ENCODE data around the gene DUXB.

Gene DUXB, protein sequence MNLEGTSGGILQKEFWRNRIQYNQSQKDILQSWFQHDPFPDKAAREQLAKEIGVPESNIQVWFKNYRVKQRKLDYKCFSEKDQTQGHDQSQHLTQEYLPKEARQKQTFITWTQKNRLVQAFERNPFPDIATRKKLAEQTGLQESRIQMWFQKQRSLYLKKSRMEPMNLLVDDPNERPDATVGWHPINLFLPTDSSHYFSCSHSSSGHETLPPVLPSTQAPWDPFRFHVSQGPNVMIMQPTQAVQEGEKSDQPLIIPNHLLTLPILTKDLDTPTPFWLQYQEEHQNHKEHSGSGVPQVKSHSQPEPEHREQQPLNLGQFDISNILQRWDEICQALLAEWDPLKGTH

DNA sequence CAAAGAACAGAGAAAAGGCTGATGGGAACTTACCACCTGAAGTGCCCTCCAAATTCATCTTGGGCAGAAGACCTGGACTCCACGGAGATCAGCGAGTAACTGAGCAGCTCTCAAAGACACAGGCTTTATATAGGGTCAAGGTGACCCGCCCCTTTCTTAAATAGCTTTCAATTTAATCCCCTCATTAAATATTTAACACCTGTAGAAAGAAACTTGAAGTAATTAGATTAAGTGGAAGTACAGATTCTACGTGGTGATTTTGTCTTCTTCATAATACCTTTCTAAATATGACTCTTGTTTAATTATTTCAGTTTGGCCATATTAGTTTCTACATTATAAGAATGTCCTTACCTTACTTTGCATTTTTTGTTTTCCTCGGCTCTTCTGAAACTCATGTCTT, at the start of gene DUXB:
Gene DUXB, minus strand, starts transcription at position 101 of the 400 bp plus-strand sequence. Its CDS starts 43 bp downstream, at position 58.
- no peak for FAIRE-seq

DNA sequence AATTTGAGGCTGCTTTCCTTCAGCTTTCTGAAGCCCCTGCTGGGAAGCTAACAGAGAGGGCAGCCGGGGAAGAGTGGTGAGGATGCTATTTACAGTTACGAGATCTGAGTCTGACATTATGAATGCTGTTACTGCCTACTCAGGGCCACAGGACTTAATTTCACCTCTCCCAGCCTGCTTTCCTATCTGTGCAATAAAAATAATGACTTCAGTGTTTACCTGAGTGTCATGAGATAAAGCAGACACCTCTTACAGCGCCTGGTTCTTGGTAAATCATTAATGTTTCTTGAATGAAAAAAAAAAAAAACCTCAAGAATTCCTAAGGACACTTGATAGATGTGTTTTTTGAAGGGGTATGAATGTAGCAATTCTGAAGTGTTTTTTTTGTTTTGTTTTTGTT, 49.3 kb upstream of the DUXB start:
- FAIRE-seq = peak; percentile 33

DNA sequence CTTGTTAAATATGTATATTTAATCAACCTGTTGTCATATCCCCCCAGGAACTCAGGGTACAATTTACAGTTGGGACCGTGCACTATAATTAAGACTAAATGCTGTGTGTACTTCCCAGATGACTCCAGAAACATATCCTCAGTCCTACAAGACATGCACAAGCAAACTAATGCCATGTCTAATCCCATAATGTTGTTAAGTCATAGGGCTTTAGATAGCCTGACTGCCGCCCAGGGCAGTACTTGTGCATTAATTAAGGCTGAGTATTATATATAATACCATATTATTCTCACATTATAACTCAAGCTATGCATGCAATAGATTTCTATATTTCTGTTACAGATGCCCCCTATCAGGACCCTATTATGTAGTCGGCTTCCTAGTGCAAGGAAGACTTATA, 45.1 kb upstream of the DUXB start:
- FAIRE-seq = no peak

DNA sequence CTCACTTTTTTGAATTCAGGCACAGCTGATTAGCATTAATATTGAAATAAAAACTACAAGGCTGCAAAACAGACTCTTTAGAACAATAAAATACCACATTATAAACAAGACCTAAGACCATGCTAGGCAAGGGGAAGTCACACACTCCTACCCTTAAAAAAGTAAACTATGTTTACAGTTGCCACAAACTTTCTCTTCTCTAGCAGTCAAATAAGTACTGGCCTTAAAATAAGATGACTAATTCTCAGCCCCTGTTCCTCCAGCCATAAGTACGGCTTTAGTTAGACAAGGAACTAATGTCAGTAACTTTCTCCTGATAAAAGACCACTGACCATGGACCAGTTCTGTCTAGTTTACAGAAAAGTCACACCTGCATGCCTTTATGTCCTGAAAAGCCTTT, 44.6 kb upstream of the DUXB start:
- FAIRE-seq = no peak

DNA sequence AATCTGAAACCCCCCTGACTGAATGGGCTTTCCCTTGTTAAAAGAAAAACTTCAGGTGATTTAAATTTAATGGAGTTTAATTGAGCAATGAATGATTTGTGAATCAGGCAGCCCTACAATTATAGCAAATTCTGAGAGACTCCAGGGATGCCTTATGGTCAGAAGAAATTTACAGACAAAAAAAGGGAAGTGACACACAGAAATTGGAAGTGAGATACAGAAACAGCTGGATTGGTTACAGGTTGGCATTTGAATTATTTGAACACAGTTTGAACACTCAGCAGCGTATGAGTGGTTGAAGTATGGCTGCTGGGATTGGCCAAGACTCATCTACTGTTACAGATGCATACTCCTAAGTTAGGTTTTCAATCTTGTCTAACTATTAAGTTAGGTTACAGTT, 44.0 kb upstream of the DUXB start:
- no peak for FAIRE-seq

DNA sequence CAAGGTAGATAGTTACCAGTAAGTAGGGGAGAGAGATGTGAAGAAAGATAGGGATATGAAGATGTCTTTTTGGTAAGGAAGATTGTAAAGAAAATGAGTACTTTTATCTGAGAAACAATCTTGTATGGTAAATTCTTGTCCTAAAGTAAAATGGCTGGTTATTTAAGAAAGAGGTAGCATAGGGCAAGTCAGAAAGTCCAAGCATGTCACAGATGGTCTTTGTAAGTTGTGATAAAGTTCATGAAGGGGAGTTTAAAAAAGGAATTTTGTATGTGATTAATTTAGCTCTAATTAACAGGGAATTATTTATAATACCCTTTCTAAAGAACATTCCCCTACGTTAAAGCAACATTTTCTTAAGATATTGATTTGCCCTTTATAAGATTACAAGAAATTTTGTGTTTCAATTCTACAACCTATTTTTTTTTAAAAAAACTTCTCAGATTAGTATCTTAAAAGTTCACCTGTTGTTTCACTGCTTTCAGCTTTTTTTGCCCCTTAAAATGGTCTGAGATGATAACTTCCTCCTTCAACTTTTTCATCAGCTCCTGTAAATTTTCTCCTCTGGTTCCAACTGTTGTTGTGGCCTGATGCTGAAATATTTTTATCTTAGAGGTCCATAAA, 41.3 kb upstream of the DUXB start:
- no peak for FAIRE-seq

DNA sequence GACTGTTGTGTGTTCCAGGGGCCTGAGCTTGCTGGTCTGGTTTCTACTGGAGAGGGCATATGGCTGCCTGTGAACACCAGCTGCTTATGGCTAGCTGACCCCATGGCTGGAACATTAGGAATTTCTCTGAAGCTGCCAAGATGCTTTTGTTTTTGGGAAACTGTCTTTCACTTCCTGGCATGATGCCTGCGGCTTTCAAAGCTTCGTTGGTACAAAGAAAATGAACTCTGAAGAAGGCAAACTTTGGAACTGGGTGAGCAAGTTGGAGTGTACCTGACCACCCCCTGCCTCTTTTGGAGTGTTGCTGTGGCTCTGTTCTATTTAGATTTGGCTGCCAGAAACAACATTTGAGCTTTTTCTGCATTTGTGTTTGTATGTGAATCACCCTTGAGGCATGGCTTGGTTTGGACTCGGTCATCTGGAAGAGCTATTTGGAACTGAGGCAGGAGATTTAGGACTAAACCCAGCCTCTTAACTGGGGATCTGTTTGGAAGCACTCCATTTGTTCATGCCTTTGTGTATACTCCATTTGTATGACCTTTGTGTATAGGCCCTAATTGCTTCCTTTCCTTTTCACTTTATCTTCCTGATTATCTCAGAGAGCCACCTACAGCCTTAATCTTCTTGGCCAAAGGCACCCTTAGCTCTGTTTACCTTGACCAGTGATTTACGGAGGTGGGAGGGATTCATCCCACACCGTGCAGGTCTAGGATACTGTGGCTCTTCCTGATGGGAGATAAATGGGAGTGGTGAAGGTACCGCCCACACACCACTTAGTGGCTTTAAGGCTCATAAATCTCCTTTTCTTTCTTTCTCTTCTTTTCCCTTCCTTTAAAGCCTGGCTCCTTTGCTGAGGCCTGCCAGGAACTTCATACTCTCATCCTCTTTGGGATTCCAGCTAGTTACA, 32.3 kb upstream of the DUXB start:
- FAIRE-seq = no peak

DNA sequence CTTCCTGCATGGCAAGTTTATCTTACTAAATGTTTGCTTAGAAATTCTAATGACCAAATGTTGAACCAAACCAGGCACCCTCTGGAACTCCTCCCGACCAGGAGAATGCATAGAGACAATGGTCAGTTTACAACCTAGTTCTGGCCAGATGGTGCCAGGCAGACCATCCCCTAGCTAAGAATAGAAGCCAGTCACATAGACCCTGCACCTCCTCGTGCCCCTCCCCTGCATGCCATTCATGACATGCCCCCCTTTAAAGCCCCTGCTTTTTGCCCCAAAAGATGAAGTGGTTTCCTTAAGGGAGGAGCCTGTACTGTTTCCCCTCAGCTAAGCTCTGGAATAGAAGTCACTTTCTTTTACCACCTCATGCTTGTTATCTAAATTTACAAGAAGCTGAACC, 31.6 kb upstream of the DUXB start:
- no peak for FAIRE-seq

DNA sequence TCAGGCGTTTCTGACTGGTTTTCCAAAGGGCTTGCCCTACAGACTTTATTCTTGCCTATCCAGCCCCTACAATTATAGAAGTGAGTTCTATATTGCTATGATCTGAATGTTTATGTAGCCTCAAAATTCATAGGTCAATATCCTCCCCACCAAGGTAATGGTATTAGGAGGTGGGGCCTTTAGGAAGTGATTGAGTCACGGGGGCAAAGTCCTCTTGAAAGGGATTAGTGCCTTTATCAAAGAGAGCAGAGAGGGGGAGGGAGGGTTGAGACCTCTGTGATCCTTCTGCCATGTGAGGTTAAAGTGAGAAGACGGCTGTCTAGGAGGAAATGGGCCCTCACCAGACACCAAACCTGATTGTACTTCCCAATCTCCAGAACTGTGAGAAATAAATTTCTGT, 26.0 kb upstream of the DUXB start:
- no peak for FAIRE-seq

DNA sequence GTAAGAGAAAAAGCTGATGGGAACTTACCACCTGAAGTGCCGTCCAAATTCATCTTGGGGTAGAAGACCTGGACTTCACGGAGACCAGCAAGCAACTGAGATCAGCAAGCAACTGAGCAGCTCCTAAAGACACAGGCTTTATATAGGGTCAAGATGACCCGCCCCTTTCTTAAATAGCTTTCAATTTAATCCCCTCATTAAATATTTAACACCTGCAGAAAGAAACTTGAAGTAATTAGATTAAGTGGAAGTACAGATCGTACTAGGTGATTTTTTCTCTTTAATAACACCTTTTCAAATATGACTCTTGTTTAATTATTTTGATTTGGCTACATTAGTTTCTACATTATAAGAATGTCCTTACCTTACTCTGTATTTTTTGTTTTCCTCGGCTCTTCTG, 25.1 kb upstream of the DUXB start, which contains the start of gene CPHXL:
Gene CPHXL, minus strand, starts transcription at position 101 of the 400 bp plus-strand sequence. Its CDS starts 48 bp downstream, at position 53.
- no peak for FAIRE-seq

DNA sequence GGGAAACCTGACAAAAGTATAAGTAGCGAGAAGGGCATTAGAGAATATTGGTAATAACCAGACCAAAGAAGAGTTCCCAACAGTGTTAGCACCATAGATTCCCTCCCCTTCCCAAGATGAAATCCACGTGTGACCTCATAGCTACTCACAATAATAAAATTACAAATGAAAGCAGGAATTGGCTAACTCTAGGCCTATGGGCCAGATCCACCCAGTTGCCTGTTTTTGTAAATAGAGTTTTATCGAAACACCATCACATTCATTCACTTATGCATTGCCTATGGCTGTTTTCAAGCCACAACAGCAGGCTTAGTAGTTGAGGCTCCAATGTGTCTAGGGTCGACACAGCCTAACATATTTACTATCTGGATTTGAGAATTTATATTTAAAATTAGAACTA, 17.2 kb upstream of the DUXB start:
- FAIRE-seq = no peak

DNA sequence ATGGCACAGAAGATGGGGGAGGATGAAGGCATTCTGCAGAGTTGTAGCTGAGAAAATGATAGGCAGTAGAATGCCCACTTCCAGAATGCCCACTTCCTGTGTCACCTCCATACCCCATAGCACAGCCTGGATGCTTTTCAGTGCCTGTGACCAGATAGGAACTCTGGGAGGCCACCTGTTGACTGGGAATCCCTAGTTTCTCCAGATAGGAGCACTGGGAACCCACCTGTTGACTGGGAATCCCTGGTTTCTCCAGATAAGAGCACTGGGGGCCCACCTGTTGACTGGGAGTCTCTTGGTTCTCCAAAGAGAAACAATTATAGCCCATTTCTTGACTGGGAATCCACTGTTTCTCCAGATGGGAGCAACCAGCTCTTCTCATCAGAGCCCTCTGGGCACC, 13.4 kb upstream of the DUXB start:
- no peak for FAIRE-seq

DNA sequence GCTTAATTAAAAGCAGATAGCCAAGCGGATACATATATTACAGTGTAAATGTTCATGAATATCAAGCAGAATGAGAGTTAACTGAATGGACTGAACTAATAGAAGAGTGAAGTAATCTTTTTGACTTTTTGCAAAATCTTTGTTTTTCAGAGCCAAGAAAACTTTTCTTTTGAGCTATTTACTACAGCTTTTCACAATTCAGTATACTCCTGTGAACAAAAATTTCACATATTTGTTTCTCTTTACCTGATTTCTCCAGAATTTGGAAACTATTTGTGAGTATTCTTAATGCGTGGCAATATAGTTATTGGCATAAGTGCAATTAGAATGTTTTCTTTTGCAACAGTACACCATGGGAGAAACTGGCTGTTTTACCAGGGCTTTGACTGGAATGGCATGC, 9.1 kb upstream of the DUXB start:
- FAIRE-seq = no peak

DNA sequence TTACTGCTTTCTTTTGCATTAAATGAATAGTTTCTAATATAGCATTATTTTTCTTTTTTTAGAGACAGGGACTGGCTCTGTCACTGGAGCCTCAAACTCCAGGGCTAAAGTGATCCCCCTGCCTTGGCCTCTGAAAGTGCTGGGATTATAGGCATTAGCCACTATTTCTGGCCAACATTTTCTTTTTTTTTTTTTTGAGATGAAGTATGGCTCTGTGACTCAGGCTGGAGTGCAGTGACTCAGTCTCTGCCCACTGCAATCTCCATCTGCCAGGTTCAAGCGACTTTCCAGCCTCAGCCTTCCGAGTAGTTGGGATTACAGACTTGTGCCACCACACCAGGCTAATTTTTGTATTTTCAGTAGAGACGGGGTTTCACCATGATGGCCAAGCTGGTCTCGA, 2.0 kb upstream of the DUXB start:
- no peak for FAIRE-seq

DNA sequence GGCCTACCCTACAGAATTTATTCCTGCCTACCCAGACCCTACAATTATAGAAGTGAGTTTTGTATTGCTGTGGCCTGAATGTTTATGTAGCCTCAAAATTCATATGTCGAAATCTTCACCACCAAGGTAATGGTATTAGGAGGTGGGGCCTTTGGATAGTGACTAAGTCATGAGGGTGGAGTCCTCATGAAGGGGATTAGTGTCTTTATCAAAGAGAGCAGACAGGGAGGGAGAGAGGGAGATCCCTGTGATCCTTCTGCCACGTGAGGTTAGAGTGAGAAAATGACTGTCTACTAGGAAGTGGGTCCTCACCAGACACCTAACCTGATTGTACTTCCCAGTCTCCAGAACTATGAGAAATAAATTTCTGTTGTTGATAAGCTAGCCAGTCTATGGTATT, 981 bp upstream of the DUXB start:
- no peak for FAIRE-seq

DNA sequence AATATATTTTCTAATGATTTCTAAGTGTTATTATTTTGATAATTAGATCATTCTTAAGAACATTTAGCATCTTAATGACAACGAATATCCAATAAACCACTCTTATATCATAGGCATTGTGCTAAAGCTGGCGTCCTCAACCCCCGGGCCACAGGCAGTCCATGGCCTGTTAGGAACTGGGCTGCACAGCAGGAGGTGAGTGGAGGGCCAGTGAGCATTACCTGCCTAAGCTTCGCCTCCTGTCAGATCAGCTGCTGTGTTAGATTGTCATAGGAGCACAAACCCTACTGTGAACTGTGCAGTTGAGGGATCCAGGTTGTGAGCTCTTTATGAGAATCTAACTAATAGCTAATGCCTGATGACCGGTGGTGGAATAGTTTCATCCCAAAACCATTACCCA, 3.7 kb downstream of the DUXB start:
- no peak for FAIRE-seq

DNA sequence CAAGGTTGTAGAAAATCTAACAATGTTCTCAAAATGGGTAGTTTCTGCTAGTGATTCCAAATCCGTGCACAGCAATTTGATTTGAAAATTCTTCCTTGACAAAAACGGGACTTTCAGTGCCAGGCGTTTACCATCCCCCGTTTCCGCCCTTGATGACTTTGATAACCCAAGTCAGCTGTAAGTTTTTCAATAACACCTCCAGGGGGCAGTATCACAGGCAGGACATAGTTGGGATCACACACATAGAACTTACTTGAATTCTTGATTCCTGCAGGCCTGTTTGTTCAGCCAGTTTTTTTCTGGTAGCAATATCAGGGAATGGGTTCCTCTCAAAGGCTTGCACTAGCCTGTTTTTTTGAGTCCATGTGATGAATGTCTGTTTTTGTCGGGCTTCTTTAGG, 5.6 kb downstream of the DUXB start:
- FAIRE-seq = no peak

DNA sequence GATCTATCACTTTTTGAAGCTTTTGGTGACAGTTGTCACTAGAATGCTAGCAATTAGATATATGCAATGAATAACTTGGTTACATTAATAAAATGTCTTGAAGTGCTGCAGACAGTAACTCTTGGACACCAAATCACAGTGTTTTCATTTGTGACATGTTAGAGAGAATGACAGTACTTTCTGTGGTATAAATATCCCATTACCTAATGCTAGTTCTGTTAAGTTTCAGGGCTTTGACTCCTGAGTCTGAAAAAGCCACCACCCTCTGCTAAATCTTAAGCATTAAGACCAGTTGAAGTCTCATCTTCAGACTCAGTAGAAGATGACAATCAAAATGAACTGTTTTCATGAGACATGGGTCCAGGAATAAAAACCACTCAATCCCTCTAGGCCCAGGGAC, 13.9 kb downstream of the DUXB start:
- FAIRE-seq = no peak

DNA sequence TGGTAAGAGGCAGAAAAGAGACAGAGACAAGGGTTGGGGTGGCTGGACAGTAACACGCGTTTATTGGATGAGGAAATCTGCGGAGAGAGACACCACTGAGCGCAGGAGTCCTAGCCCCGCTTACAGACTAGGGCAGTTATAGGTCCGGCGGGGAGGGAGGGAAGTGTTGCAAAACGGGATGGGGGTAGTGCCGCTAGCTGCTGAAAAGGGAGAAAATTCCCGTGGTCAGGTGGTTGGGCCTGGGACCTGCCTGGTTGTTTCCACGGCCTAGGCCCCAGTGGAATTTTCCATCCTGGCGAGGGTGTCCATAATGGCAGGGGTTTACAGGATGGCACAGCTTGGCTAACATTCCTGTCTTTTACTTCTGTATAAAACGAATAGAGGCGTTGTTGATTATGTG, 19.0 kb downstream of the DUXB start:
- FAIRE-seq = no peak

DNA sequence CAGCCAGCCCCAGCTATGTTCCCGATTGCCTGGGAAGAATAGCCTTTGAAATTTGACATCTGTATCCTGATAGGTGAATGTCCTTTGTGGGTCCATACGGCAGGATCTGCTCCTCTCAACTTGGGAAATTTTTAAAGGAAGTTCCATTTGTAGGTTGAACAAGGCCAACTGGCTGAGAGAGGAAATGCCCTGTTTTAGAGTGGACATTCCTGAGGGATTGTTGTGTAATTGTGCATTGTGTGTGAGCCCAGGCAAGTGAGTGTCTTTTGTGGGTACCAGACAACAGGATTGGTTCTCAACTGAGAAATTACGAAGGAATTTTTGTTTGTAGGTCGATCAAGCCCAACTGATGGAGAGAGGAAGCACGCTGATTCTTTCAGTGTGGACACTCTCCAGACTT, 21.9 kb downstream of the DUXB start:
- no peak for FAIRE-seq

DNA sequence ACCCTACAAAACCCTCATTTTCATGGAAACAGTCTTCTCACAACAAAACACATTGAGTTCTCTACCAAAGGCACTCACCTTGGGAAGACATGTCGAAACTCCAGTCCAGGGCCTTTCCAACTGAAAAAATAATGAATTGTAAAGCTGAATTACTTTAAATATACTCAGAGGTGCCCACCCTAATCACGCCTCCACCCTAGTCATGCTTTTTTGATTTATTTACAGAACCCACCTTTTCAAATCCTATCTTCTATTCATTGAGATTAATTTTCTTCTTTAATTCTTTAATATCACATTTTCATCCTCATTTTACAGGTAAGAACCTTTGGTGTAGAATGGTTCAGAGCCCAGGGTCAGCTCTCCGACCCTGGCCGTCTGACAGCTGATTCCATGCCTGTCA, 24.4 kb downstream of the DUXB start, which contains the start of gene CPHXL2:
Gene CPHXL2, minus strand, starts transcription at position 101 of the 400 bp plus-strand sequence. Its CDS starts 10 bp downstream, at position 91.
- FAIRE-seq = no peak

DNA sequence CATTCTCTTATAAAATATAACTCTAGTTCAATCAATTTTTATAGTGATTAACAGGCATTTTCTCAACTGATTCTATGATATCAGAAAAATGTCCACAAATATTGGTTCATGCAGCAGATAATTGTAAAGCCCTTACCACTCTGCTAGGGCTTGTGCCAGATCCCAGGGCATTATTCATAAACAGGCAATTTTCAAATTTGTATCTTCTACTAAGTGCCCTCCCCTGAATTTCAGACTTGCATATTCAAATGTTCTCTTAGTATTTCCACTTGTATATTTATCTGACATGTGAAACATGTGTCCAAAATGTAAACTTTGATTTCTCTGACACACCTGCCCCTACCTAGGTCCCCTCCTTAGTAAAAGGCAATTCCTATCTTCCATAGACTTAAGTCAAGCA, 33.8 kb downstream of the DUXB start:
- no peak for FAIRE-seq

DNA sequence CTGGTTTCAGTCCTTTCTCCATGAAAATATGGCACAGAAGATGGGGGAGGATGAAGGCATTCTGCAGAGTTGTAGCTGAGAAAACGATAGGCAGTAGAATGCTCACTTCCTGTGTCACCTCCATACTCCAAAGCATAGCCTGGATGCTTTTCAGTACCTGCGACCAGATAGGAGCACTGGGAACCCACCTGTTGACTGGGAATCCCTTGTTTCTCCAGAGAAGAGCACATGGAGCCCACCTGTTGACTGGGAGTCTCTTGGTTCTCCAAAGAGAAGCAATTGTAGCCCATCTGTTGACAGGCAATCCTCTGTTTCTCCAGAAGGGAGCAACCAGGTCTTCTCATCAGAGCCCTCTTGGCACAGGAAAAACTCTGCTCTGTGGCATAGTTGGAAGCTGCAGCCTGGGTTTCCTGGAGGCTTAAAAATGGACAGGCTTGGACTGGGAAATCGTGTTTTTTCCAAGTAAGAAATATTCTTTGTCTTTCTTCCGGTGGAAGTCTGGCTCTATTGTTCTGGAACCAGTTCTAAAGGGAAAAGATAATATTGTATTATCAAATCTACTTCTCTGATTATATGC, 40.4 kb downstream of the DUXB start:
- FAIRE-seq = no peak
